NT2/D1 (cell line): ENCODE measurements around the gene TNS1.

Experiments used
- SUZ12 ChIP-seq: IDR thresholded peaks from 2 replicates; pipeline ENCODE4 v1.6.1; 2011; ENCODE audit not compliant: insufficient read length, insufficient read depth; ENCODE audit errors: extremely low read depth
- YY1 ChIP-seq: IDR thresholded peaks from 2 replicates; pipeline ENCODE4 v1.6.1; 2011; ENCODE audit not compliant: insufficient read length, insufficient read depth

GRCh38 chr2:217870528-217871011, 132.2 kb downstream of the TNS1 start:
- no peak for TF ChIP-seq YY1
- TF ChIP-seq SUZ12 = no peak
